LNCaP clone FGC (cell line): ENCODE data around the gene SLC35B2.

Source experiments
- DNase-seq: peaks from one replicate; pipeline ENCODE4 v3.0.0-alpha.2; 2011; ENCODE audit warnings: low read depth
- H3K4me3 ChIP-seq: 2 replicates; pipeline ENCODE4 v1.5.1; 2011; ENCODE audit warnings: mild to moderate bottlenecking, low read depth, low read length, control low read depth
- TF ChIP-seq, protein P1 (sequence below): IDR thresholded peaks from 2 replicates; pipeline ENCODE4 v1.5.1; 2012; ENCODE audit warnings: mild to moderate bottlenecking; ENCODE audit not compliant: control insufficient read depth, insufficient read depth; ENCODE audit errors: extremely low read depth

Gene SLC35B2

DNA sequence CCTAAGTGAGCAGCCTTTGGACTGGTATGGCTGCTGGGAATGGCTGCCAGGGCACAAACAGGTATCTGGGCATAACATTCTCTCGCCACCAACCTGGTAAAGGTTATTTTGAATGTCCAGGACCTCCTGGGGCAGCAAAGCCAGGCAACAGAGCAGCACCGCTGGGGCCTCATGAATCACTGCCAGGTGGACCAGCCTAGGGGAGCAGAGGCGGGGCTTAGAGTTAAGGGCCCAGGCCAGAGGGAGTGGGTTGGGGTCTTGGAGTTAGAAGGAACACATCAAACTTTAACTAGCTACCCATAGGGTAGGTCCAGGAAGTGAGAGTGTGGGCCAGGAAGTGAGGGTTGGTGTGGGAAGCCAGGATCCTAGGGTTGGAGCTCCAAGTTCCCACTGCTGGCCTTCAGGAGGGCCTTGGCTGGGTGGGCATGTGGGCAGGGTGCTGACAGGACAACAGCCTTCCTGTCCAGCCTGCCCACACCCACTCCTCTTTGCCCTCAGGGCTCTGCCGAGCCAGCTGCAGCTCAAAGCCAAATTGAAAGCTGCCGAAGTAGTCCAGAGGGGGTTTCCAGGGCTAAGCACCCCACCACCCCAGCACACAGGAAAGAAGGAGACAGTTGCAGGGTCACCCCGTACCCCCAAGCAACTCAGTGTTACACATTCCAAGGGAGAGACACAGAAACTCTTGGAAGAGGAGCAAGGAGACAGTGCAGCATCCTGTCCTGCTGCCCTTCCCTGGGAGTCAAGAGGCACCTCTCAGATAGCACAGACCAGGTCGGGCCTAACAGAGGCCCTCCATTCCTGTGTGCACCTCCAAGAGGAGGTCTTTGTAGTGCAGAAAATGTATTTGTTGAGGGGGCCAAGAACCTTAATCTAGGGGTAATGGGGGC is 5.4 kb upstream of the SLC35B2 start:
- TF ChIP-seq, protein P1, sequence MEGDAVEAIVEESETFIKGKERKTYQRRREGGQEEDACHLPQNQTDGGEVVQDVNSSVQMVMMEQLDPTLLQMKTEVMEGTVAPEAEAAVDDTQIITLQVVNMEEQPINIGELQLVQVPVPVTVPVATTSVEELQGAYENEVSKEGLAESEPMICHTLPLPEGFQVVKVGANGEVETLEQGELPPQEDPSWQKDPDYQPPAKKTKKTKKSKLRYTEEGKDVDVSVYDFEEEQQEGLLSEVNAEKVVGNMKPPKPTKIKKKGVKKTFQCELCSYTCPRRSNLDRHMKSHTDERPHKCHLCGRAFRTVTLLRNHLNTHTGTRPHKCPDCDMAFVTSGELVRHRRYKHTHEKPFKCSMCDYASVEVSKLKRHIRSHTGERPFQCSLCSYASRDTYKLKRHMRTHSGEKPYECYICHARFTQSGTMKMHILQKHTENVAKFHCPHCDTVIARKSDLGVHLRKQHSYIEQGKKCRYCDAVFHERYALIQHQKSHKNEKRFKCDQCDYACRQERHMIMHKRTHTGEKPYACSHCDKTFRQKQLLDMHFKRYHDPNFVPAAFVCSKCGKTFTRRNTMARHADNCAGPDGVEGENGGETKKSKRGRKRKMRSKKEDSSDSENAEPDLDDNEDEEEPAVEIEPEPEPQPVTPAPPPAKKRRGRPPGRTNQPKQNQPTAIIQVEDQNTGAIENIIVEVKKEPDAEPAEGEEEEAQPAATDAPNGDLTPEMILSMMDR: no peak
- DNase-seq: no peak
- no peak overlapping the region for H3K4me3 ChIP-seq

DNA sequence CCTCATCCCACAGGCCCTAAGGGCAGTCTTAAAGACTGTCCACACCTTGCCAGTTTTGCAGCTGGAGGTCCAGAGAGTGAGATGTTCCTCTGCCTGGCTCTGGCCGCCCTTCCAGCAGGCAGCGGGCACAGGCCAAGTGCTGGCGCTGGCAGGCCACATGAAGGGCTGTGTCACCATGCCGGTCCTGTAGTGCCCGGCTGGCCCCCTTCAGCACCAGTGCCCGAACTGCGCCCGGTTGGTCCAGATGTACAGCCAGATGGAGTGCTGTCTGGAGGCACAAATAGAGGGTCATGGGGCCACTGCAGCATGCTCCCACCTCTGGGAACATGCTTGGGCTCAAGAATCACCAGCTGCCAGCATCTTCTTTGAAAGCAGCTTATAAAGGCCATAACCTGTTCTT is 4.3 kb upstream of the SLC35B2 start:
- TF ChIP-seq, protein P1: no peak
- no peak overlapping the region for H3K4me3 ChIP-seq
- DNase-seq: no peak

DNA sequence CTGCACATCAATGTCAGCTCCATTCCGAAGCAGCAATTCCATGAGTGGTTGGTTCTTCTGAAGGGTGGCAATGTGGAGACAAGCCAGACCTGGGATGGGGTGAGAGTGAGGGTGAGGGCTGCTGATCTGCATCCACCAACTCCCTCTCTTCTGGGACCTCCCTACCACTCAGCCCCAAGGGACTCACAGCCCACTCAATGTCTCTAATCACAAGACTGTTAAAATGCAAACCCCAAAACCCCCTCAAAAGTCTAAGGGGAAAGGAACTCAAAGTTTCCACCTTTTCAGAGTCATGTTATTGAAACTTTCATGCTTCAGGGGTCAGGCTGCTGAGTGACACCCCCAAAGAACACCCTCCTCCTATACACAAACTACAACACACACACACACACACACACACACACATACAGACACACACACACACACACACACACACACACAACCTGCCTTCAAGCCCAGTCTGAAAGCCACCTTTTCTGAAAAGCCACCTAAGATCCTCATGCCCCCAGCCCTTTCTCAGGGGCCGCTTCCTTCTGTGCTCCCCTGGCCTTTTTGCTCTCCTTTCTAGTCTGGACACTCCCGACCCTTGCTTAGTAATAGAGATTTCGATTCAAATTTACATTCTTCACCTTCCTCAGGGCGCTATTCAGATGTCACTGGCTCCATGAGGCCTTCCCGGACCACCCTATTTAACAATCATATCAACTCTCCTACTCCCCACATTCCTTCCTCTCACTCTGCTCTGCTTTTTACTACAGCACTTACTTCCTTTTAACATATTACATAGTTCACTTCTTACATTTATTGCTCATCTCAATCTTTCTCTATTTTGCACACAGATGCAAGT is 3.3 kb upstream of the SLC35B2 start:
- H3K4me3 ChIP-seq: no peak overlapping the region
- TF ChIP-seq, protein P1: no peak
- DNase-seq: no peak

DNA sequence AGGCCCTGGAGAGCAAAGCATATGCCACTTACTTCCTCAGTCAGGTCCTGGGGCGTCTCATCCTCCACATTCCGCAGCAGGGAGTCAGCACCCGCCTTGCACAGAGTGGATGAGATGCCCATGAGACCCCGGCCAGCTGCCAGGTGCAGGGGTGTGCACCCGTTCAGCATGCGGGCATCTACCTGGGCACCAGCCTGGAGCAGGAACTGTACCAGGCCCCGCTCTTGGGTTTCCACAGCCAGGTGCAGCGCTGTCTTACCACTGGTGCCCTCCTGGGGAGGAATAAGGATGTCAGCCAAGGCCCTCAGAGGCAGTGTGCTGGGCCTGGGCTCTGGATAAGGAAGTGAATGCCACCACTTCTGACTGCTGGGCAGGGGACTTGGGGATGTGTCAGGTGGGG is 2.7 kb upstream of the SLC35B2 start:
- no peak overlapping the region for H3K4me3 ChIP-seq
- no peak for DNase-seq
- TF ChIP-seq, protein P1: no peak

DNA sequence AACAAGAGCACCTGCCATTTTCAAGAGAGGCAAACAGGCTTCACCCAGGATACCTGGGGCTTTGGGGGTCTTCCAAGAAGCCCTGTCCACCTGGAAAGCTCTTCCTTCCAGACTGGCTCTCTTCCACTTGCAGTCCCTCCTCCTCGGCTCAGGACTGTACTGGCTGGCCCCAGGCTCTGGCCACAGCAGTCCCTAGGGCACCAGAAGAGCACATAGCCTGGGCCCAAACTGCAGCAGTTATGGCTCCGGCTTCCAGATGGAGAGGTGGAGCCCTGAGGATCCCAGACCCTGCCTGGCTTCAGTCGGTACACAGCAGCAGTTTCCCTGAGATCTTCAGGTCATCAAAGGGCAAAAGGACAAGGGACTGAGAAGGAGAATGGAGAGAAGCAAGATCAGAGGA is 1.6 kb upstream of the SLC35B2 start:
- H3K4me3 ChIP-seq: no peak overlapping the region
- TF ChIP-seq, protein P1: no peak
- no peak for DNase-seq

DNA sequence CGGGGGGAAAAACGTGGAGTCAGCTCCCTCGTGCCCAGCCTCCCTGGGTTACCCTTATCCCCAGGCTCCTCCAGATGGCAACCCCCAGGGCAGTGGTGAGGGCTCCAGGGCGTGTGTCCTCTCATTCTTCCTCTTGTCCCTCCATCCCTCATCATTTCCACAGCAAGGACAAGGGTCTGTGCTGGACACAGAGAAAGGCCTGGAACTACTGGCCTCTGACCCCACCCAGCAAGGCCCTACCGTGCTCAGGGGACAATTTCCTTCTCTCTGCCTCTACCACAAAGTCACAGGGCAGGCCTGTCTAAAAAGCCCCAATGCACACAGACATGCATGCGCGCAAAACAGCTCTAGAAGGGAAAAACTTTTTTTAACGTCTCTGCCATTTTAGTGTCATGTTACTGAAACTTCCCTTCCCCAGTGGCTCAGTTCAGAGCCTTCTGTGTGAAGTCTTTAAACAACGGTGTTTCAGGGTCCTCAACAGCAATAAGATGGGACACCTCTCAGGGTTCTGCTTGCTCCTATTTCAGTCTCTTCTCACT is 1.1 kb upstream of the SLC35B2 start:
- no peak overlapping the region; the same call in 1 of the 2 replicates for H3K4me3 ChIP-seq
- TF ChIP-seq, protein P1: no peak
- no peak for DNase-seq
